Mononuclear cell (primary cell): ENCODE results near the gene NPC1L1. TPM values are rescaled to one million over a fixed set of nuclear protein-coding genes. Genes with fewer than 3 reads are reported as not detected.

Source experiments
- H3K27me3 ChIP-seq: 2 replicates; pipeline ENCODE4 v1.6.0; 2011; ENCODE audit warnings: low read length, control low read depth; ENCODE audit not compliant: insufficient read depth
- H3K4me1 ChIP-seq: 2 replicates; pipeline ENCODE4 v1.5.1; 2011; ENCODE audit warnings: mild to moderate bottlenecking, low read length, control low read depth; ENCODE audit not compliant: insufficient read depth
- H3K4me3 ChIP-seq: 2 replicates; pipeline ENCODE4 v1.5.1; 2011; ENCODE audit warnings: mild to moderate bottlenecking, low read length, moderate library complexity
- H3K9me3 ChIP-seq: 2 replicates; pipeline ENCODE4 v1.5.1; 2011; ENCODE audit warnings: low read depth, mild to moderate bottlenecking, control low read depth, low read length
- total RNA-seq: library from RNA; depleted of rRNA; stranded (reverse); fragments of >200 nt; gene quantifications from one replicate; pipeline ENCODE4 v1.2.3, GENCODE V29; 2012

The NPC1L1 gene
- total RNA-seq, 1 donor = not detected

DNA sequence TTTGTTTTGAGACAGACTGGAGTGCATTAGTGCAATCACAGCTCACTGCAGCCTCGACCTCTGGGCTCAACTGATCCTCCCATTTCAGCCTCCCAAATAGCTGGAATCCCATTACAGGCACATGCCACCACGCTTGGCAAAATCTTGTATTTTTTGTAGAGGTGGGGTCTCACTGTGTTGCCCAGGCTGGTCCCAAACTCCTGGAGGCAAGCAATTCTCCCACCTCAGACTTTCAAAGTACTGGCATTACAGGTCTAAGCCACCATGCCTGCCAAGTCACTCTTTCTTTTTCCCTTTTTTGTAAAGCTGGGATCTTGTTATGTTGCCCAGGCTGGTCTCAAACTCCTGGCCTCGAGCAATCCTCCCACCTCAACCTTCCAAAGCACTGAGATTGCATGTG lies 8.3 kb upstream of the NPC1L1 start:
- Histone ChIP-seq H3K9me3 (no peaks in the 10 kb centered on the region), H3K27me3 (peaks cover 2% of the 10 kb centered on the region), H3K4me1 (no peaks in the 10 kb centered on the region), H3K4me3 (no peak overlapping the region)

DNA sequence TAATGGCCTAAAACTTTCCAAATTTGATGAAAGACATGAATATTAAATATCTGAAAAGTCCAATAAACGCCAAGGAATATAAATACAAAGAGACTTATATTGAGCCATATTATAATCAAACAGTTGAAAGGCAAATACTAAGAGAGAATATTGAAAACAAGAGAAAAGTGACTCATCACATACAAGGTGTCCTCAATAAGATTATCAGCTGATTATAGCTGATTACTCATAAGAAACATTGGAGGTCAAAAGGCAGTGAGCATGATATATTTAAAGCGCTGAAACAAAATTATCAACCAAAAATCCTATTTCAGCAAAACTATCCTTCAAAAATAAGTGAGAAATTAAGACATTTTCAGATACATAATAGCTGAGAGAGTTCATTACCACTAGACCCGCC lies 7.8 kb upstream of the NPC1L1 start:
- Histone ChIP-seq H3K9me3 (no peaks in the 10 kb centered on the region), H3K4me1 (no peaks in the 10 kb centered on the region), H3K4me3 (no peak overlapping the region)

DNA sequence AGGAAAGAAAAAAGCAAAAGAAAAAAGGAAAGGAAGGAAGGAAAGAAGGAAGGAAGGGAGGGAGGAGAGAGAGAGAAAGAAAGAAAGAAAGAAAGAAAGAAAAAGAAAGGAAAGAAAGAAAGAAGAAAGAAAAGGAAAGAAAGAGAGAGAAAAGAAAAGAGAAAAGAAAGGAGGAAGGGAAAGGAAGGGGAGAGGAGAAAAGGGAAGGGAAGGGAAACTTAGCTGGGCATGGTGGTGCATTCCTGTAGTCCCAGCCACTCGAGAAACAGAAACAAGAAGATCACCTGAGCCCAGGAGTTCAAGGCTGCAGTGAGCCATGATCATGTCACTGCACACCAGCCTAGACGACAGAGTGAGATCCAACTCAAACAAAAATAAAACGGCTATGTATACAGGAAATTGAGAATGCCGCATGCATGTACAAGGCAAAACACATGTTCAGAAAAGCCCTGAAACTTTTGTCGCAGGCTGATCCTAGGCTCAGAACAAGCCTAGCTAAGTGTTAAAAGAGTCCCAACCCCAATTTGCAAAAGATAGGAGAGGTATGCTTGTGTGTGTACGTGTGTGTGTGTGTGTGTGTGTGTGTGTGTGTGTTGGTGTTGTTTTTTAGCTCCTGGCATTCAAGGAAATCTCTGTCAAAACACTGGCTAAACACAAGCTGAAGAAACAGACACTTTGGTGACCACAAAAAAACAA lies 6.6 kb upstream of the NPC1L1 start:
- no peaks in the 10 kb centered on the region for H3K9me3 ChIP-seq
- peaks cover 2% of the 10 kb centered on the region for H3K27me3 ChIP-seq
- H3K4me3 ChIP-seq = no peak overlapping the region
- H3K4me1 ChIP-seq = no peaks in the 10 kb centered on the region

More for the DNA sequence above, 7.8 kb upstream of the NPC1L1 start:
- peaks cover 2% of the 10 kb centered on the region for H3K27me3 ChIP-seq

DNA sequence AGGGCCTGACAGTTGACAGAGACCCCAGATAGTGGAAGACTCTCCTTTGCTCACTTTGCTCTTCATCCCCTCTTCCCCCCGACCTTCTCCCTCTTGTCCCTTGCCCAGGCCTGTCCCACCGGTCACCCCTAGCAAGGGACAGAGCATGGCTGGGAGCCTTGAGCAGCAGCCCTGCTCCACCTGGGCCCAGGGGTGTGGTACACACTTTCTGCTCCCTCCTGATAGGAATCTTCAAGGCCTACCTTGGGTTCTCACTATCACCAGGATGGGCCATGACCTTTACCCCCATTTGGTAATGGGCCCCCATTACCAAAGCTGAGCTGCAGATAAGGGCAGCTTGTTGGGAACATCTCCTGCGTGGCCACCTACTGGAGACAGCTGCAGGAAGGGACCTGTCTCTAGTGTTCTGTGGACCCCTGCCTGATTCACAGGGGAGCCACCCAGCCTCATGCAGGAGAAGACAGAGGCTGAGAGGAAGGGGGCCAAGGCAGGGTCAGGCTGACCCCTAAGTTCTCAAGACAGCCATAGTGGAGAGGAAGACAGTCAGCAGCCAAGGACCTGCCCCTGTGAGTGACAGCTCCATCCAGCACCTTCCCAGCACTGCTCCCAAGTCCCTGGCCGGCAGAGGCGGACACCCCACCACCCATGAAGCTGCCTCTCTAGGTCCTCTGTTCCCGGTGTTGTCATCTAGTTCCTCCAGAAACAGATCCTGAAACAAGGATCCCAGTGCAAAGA lies 913 bp upstream of the NPC1L1 start:
- Histone ChIP-seq H3K4me1 (no peaks in the 10 kb centered on the region), H3K27me3 (no peaks in the 10 kb centered on the region), H3K4me3 (no peak overlapping the region), H3K9me3 (no peaks in the 10 kb centered on the region)

- Histone ChIP-seq H3K27me3 (no peaks in the 10 kb centered on the region), H3K9me3 (no peaks in the 10 kb centered on the region), H3K4me3 (no peak overlapping the region), H3K4me1 (no peaks in the 10 kb centered on the region)
Observed at GRCh38 chr7:44540592-44541027, 520 bp downstream of the NPC1L1 start.

DNA sequence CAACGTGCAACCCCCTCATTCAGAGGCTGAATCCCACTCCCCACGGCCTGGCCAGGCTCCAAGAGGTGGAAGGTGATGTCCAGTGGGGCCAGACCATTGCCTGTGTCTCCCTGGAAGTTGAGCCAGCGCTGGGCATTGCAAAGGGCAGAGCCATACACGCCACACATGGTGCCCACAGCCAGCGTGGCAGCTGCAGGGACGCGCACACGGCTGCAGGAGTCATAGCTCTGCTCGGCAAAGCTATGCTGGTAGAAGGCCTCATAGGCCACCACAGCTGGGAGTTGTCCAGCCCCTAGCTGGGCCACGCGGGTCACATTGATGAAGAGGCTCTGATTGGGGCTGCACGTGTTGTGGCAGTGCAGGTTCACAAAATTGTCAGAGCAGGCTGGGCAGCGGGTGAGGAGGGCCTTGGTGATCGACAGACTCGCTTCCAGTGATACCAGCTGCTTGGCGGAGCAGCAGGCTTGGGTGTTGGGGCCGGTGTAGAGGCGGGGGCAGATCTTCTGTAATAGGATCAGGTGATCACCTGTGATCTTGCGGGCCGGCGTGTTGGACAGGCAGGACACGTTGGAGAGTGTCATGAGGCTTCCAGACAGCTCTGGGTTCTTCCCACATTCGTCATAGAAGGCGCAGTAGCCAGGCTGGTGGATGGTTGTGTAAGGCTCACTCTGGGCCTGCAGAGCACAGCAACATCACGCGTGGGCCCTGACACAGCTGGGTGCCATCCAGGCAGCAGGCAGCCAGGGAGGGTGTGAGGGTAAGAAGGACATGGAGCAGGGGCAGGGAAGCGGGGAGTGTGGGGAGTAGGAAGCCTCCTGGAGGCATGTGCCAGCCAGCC lies 1.2 kb downstream of the NPC1L1 start:
- no peaks in the 10 kb centered on the region for H3K27me3 ChIP-seq
- H3K4me3 ChIP-seq = no peak overlapping the region
- H3K4me1 ChIP-seq = no peaks in the 10 kb centered on the region

DNA sequence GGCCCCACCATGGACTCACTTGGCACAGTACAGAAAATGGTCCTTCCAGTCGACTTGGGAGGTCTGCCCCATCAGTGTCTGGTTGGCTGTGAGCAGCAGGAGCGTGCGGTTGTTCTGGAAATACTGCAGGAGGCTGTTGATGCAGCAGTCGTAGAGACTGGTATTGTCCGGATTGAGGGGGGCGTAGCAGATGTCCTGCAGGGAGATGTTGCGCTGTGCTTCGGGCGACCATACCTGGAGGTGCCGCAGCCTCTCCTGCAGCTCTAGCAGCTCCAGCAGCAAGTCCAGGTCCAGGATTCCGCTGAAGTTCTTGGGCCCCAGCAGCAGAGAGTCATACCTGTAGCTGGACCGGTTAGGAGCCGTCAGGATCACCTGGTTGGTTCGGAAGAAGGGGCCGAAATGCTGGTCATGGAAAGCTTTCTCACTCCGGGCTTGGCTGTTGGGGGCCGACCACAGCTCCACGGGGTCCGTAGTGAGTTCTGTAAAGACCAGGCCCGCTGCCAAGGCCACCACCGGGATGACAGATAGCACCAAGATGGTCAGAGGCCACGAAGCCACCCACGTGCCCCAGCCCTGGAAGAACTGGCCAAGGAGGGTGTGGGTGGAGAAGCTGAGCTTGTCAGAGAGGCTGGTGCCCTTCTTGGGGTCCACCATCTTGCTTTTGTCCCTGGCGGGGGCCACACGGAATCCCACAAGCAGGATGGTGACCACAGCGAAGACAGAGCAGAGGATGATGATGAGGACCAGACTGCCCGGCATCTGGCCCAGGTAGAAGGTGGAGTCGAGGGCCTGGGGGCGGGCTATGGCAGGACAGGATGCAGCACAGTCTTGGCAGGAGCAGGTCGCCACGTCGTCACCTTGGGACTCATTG lies 2.1 kb downstream of the NPC1L1 start:
- H3K4me1 ChIP-seq = no peaks in the 10 kb centered on the region
- no peaks in the 10 kb centered on the region for H3K9me3 ChIP-seq
- H3K4me3 ChIP-seq = no peak overlapping the region
- H3K27me3 ChIP-seq = no peaks in the 10 kb centered on the region

More for the DNA sequence above, 1.2 kb downstream of the NPC1L1 start:
- H3K9me3 ChIP-seq = no peaks in the 10 kb centered on the region

DNA sequence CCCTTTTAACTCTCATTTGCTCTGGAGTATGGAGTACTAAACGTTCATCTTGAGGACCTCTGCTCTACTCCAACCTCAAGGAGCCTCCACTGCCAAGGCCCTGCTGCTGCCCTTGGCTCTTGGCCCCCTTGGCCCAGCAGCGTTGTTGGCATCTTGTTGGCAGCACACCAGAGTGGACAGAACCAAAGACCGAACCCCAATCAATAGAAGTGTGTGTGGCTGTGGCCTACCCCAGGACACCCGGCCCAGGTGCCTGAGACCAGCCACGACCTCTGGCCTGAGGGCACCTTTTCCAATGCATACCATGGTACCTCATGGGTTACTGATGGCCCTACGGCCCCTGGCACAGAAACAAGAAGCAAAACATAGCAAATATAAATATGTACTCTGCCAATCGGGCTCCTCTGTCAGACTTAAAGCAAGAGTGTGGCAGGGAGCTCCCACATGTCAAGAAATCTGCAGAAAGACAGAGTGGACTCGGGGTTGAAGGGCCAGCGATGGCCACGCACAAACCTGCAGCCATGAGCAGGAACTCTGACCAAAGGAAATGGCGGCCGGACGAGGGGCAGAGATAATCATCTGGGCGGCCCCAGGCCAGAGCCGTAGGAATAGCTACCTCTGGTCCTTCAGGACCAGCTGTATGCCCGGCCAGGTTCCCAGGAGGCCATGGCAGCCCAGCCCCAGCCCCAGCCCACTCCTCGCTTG lies 2.9 kb downstream of the NPC1L1 start:
- H3K4me3 ChIP-seq = no peak overlapping the region
- H3K9me3 ChIP-seq = no peaks in the 10 kb centered on the region
- no peaks in the 10 kb centered on the region for H3K27me3 ChIP-seq
- H3K4me1 ChIP-seq = no peaks in the 10 kb centered on the region

- H3K4me1 ChIP-seq = no peaks in the 10 kb centered on the region
- no peak overlapping the region for H3K4me3 ChIP-seq
- H3K9me3 ChIP-seq = no peaks in the 10 kb centered on the region
- H3K27me3 ChIP-seq = no peaks in the 10 kb centered on the region
Observed at GRCh38 chr7:44537442-44537841, 3.7 kb downstream of the NPC1L1 start.

DNA sequence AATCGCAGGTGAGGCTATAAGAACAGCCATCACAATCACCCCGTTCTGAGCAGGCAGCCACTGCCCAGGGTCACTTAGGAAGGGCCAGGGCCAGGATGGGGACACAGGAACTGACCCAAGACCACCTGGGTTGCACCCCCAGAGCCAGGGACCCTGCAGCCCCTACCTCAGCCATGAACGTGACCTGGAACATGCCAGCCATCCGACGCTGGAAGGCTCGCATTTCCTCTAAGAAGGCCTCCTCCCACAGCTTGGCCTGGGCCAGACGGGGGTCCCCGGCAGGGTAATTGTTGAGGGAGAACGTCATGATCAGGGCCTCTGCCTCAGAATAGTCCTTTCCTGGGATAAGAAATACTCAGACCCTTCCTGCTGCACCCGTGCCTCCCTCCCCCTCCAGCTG lies 5.0 kb downstream of the NPC1L1 start:
- H3K4me3 ChIP-seq = no peak overlapping the region
- no peaks in the 10 kb centered on the region for H3K9me3 ChIP-seq
- no peaks in the 10 kb centered on the region for H3K4me1 ChIP-seq
- H3K27me3 ChIP-seq = no peaks in the 10 kb centered on the region

DNA sequence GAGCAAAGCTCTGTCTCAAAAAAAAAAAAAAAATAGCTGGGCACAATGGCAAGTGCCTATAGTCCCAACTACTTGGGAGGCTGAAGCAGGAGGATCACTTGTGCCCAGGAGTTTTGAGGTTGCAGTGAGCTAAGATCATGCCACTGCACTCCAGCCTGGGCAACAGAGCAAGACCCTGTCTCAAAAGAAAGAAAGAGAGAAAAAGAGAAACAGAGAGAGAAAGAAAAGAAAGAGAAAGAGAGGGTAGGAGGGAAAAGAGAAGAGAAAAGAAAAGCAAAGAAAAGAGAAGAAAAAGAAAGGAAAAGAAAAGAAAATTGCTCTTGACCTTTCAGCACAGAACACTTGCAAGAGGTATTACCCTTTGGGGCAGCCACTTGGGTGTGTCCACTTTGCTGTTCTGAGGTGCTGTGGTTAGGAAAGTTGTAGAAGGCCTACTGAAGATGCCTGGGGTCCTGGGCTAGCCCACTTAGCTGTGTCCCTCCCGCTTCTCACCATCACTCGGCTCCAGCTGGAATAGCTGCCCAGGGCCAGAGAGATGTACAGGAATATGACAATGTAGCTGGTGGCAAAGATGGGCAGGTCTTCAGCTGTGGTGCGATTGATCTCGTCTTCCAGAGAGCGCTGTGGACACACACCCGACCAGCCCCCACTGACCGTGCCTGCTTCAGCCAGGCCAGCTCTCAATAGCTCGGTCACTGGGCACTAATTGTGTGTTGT lies 5.6 kb downstream of the NPC1L1 start:
- no peaks in the 10 kb centered on the region for H3K4me1 ChIP-seq
- H3K27me3 ChIP-seq = no peaks in the 10 kb centered on the region

DNA sequence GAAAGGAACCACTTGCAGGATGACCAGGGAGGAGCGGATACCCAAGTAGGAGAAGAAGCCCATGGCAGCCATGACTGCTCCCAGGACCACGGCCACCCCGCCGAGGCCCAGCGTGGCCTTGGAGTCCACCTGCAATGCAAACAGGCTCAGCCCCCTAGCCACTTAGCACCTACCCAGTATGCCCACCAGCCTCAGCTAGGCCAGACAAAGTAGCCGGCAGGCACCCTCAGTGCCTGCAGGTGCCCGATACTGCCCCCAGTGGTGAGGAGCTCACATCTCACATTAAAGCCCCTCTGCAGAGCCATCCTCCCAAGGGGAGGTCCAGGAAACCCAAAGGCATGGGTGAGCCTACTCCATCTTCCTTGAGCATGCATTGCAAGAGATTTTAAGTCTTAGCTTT lies 6.6 kb downstream of the NPC1L1 start:
- Histone ChIP-seq H3K9me3 (no peaks in the 10 kb centered on the region), H3K27me3 (no peaks in the 10 kb centered on the region), H3K4me3 (no peak overlapping the region), H3K4me1 (no peaks in the 10 kb centered on the region)

More for the DNA sequence above, 5.6 kb downstream of the NPC1L1 start:
- H3K9me3 ChIP-seq = no peaks in the 10 kb centered on the region
- no peak overlapping the region for H3K4me3 ChIP-seq

DNA sequence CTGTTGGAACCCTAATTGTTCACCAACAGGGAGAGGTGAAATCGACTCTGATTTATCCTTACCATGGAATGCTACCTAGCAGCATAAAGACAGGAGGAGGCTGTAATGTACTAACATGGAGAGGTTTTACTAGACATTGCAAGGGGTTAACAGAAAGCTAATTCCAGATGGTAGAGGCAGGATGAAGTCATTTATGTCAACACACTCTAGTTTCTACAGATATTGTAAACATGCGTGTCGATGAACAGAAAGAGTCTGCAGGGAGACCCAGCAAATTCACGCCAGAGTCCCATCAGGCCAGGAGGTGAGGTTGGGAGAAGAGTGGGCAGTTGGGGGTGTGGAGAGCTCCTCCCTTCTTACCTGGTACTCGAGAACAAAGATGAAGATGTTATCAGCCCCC lies 7.0 kb downstream of the NPC1L1 start:
- H3K27me3 ChIP-seq = no peaks in the 10 kb centered on the region

More for the DNA sequence above, 7.0 kb downstream of the NPC1L1 start:
- H3K9me3 ChIP-seq = no peaks in the 10 kb centered on the region
- H3K4me1 ChIP-seq = no peaks in the 10 kb centered on the region
- no peak overlapping the region for H3K4me3 ChIP-seq
